PC-9 (cell line): ENCODE measurements around the gene FES.

ENCODE experiments used
- CTCF ChIP-seq: fragments of 200-600 bp; sonication (generic); conservative IDR thresholded peaks from 2 replicates; pipeline ENCODE4 v1.6.1; 2017; ENCODE audit warnings: mixed run types, antibody characterized with exemption, mild to moderate bottlenecking, moderate library complexity
- EZH2 ChIP-seq: fragments of 200-600 bp; sonication (generic); IDR thresholded peaks from 2 replicates; pipeline ENCODE4 v1.8.0; 2017; ENCODE audit warnings: antibody characterized with exemption, low read depth

GRCh38 chr15:90860450-90860849 lies 23.9 kb upstream of the FES start:
- TF ChIP-seq CTCF (no peak), EZH2 (no peak)
